A673 (cell line): ENCODE measurements around the gene FOXG1.

Source experiments
- CTCF ChIP-seq: fragments of 300-800, 200-600 bp; sonication (generic); conservative IDR thresholded peaks from 2 replicates; pipeline ENCODE4 v1.5.1; 2017; ENCODE audit warnings: low read depth, mild to moderate bottlenecking, antibody characterized with exemption, low read length, moderate library complexity, mixed read lengths
- EZH2 ChIP-seq: fragments of 200-600 bp; sonication (generic); IDR thresholded peaks from 2 replicates; pipeline ENCODE4 v1.6.1; 2017; ENCODE audit warnings: borderline replicate concordance, low read depth, mild to moderate bottlenecking, mixed read lengths, antibody characterized with exemption, low read length; ENCODE audit not compliant: poor library complexity, severe bottlenecking

DNA sequence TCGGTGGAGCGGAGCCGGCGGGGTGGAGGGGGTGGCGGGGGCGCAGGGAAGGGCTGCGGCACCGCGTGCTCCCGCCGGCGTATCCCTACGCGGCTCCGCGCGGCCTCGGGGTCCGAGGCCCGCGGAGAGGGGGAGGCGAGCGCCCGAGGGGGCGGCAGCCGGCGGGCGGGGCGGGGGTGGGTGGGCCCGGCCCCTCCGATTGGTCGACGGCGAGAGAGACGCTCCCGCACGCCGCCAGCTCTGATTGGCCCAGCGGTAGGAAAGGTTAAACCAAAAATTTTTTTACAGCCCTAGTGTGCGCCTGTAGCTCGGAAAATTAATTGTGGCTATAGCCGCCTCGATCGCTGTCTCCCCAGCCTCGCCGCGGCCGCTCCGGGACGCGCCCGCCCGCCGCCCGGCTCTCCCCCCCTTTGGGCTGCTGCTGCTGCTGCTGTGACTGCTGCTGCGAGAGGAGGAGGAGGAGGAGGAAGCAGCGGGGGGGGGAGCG lies at the start of gene FOXG1:
- no peak for TF ChIP-seq EZH2
- no peak for TF ChIP-seq CTCF
